Measurements from ENCODE around the gene PRKAG2.

- TF ChIP-seq CTCF (IDR thresholded peaks at IDR 0.05) (no peak), POLR2A (IDR thresholded peaks at IDR 0.05) (no peak)
These were observed 145.9 kb downstream of the PRKAG2 start for GRCh38 chr7:151731022-151731441.
